Lower lobe of right lung (tissue), 2 donors: Measurements from ENCODE around the gene BMP7. TPM values are rescaled to one million over a fixed set of nuclear protein-coding genes. Genes with fewer than 3 reads are reported as not detected.

Source experiments
- ATAC-seq, 2 donors: fragments of 200-7000 bp; cut with Tn5 transposase; one replicate each; pipeline ENCODE4 v1.9.1; 2020 to 2022; ENCODE audit warnings: mild to moderate bottlenecking in 2 of 2, moderate library complexity in 2 of 2
- DNase-seq: peaks from one replicate; pipeline ENCODE4 v3.0.0-alpha.2; 2020
- H3K27ac ChIP-seq: fragments of 200-600 bp; one replicate; pipeline ENCODE4 v1.8.0; 2022
- H3K27me3 ChIP-seq: fragments of 200-600 bp; one replicate; pipeline ENCODE4 v1.8.0; 2022; ENCODE audit warnings: low read depth
- H3K36me3 ChIP-seq: fragments of 200-600 bp; one replicate; pipeline ENCODE4 v1.8.0; 2022; ENCODE audit warnings: mild to moderate bottlenecking
- H3K4me1 ChIP-seq: fragments of 200-600 bp; one replicate; pipeline ENCODE4 v1.8.0; 2022
- H3K4me3 ChIP-seq: fragments of 200-600 bp; one replicate; pipeline ENCODE4 v1.8.0; 2022; ENCODE audit warnings: mild to moderate bottlenecking
- H3K9me3 ChIP-seq: fragments of 200-600 bp; one replicate; pipeline ENCODE4 v1.8.0; 2022
- intact Hi-C: fragments of 100-400 bp; cut with DNase I; formaldehyde crosslinking; loops from one replicate; pipeline ENCODE4 v1.11.0; 2022
- total RNA-seq: library from RNA; stranded (reverse); fragmentation: NEBNext Ultra II Directional; extraction: Animal tissue kit (Norgen Biotek cat#: 25700); gene quantifications from one replicate; pipeline ENCODE4 v1.2.1, GENCODE V29; 2021
- TF ChIP-seq, protein P1 (sequence below): fragments of 200-600 bp; IDR thresholded peaks from one replicate; pipeline ENCODE4 v1.8.0; 2022; ENCODE audit warnings: antibody characterized with exemption, mild to moderate bottlenecking
- donor health status: DM: no; HTN: yes; CAD: no; lungs with severe emphysema.

The BMP7 gene
- total RNA-seq, 1 donor from 2014 or later, result 0.74 TPM

DNA sequence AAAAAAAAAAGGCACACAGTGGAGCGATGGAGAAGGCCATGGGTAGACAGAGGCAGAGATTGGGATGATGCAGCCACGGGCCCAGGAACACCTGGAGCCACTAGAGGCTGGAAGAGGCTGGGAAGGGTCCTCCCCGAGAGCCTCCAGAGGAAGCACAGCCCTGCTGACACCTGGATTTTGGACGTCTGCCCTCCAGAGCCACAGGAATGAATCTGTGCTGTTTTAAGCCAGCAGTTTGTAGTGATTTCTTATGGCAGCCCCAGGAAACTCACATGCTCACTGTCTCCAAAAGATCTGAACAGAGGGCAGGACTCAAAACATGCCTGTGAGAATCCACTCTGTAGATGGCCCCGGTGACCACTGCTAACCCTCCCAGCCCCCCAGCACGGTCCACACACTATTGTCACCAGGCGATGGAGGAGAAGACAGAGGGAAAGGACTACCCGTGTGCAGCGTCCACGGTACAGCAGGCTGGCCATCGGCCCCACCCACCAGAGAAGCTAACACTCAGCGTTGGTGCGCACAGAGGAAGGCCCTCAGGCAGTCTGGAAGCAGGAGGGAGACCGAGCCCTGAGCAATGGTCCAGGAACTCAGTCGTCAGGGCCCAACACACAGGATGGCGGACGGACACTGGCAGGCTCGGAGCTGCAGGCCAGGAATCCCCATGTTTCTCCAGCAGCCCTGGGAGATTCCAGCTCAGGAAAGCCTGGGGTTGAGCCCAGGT, 99.7 kb downstream of the BMP7 start:
- Histone ChIP-seq H3K4me3 (no peak overlapping the region), H3K9me3 (no peaks in the 10 kb centered on the region), H3K27ac (no peak overlapping the region), H3K4me1 (no peaks in the 10 kb centered on the region), H3K36me3 (no peaks in the 10 kb centered on the region), H3K27me3 (no peaks in the 10 kb centered on the region)
- DNase-seq (no peak), ATAC-seq (no peak)
- TF ChIP-seq, protein P1, sequence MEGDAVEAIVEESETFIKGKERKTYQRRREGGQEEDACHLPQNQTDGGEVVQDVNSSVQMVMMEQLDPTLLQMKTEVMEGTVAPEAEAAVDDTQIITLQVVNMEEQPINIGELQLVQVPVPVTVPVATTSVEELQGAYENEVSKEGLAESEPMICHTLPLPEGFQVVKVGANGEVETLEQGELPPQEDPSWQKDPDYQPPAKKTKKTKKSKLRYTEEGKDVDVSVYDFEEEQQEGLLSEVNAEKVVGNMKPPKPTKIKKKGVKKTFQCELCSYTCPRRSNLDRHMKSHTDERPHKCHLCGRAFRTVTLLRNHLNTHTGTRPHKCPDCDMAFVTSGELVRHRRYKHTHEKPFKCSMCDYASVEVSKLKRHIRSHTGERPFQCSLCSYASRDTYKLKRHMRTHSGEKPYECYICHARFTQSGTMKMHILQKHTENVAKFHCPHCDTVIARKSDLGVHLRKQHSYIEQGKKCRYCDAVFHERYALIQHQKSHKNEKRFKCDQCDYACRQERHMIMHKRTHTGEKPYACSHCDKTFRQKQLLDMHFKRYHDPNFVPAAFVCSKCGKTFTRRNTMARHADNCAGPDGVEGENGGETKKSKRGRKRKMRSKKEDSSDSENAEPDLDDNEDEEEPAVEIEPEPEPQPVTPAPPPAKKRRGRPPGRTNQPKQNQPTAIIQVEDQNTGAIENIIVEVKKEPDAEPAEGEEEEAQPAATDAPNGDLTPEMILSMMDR, result no peak
- intact Hi-C loops, result no loop called here

DNA sequence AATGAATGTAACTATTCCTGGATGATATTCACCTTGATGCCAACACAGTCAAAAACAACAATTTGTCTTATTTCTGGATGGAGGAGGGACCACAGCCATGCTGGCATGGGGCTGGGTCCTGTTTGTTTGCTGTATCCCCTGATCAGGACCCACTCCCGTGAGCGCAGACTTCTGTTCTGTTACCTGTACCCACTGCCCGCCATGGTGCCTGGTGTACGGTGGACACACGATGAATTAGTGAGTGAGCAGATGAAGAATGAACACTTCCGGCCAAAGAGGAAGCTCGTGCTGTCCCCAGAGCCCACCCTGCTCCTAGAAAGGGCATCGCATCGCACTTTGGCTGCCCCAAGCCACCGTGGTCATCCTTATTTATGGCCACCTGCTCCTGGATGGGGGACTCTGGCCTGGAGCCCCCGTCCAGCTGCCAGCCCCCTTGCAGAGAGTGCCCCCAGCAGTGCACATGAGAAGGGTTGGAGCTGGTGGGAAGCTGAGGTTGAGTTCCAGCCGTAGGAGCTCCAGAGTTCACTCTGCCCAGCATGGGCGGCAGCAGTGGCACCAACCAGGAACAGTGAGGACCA, 100.9 kb downstream of the BMP7 start:
- TF ChIP-seq, protein P1, result no peak
- ATAC-seq (no peak), DNase-seq (no peak)
- Histone ChIP-seq H3K4me3 (no peak overlapping the region), H3K9me3 (no peaks in the 10 kb centered on the region), H3K27me3 (no peaks in the 10 kb centered on the region), H3K36me3 (no peaks in the 10 kb centered on the region), H3K27ac (no peak overlapping the region), H3K4me1 (no peaks in the 10 kb centered on the region)
- intact Hi-C loops, result no loop called here

DNA sequence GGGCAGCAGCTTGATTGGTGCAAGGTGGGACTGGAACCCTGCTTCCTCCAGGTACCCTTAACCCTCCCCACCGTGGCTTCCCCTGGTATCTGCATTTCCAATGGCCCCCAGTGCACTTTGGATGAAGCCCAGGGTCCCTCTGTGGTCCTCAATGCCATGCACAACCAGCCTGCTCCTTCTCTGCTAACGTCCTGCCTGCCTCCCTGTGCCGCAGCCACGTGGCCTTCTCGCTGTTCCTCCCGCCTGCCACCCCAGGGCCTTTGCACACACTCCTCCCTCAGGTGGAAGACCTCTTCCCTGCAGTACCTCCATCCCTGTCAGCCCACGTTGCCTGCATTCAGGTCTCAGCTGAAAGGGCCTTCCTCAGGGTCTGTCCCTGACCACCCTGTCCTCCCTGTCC, 101.6 kb downstream of the BMP7 start:
- TF ChIP-seq, protein P1, result no peak
- no peak for ATAC-seq
- DNase-seq, result no peak
- H3K4me3 ChIP-seq, result no peak overlapping the region
- intact Hi-C loops, result no loop called here
- no peaks in the 10 kb centered on the region for H3K9me3 ChIP-seq
- H3K36me3 ChIP-seq, result no peaks in the 10 kb centered on the region
- no peaks in the 10 kb centered on the region for H3K4me1 ChIP-seq
- no peak overlapping the region for H3K27ac ChIP-seq
- H3K27me3 ChIP-seq, result no peaks in the 10 kb centered on the region

DNA sequence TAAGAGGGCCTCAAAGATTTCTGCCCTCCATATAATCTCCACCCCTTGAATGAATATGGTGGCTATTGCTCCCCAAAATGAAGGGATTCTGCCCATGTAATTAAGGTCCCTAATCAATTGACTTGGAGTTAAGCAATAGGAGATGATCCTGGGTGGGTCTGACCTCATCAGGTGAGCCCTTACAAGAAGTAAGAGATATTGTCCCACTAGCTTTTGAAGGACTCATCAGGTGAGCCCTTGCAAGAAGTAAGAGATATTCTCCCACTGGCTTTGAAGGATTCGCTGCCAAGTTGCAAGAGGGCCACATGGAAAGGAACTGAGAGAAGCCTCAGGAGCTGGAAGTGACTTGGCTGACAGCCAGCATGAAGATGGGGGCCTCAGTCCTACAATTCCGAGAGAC, 103.4 kb downstream of the BMP7 start:
- intact Hi-C loops, result no loop called here
- Histone ChIP-seq H3K36me3 (no peaks in the 10 kb centered on the region), H3K27me3 (no peaks in the 10 kb centered on the region), H3K4me3 (no peak overlapping the region), H3K4me1 (no peaks in the 10 kb centered on the region), H3K9me3 (no peaks in the 10 kb centered on the region), H3K27ac (no peak overlapping the region)
- TF ChIP-seq, protein P1, result no peak
- DNase-seq (no peak), ATAC-seq (no peak)

DNA sequence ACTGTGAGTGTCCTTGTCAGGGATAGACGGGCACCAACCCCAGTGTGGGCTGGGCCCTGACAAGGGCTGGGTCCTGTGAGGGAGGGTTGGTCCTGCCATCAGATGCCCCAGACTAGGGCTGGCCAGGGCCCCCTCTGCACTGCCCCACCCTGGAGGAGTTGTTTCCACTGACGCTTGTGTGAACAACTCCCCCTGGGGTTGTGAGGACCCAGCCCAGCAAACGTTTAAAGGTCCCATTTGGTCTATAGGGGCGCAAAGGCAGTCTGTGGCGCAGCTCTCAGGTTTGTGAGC, 104.1 kb downstream of the BMP7 start:
- no peak for ATAC-seq
- Histone ChIP-seq H3K4me3 (no peak overlapping the region), H3K36me3 (no peaks in the 10 kb centered on the region), H3K27me3 (no peaks in the 10 kb centered on the region), H3K27ac (no peak overlapping the region), H3K9me3 (no peaks in the 10 kb centered on the region), H3K4me1 (no peaks in the 10 kb centered on the region)
- intact Hi-C loops, result no loop called here
- no peak for DNase-seq
- TF ChIP-seq, protein P1, result no peak
